ENCODE measurements around the gene DAZAP2.
"Not testable (repeated sequence)": the region's sequence is repeated elsewhere in the genome, so short reads cannot be mapped to it uniquely, and the experiment has no call there.

The DAZAP2 gene

DNA sequence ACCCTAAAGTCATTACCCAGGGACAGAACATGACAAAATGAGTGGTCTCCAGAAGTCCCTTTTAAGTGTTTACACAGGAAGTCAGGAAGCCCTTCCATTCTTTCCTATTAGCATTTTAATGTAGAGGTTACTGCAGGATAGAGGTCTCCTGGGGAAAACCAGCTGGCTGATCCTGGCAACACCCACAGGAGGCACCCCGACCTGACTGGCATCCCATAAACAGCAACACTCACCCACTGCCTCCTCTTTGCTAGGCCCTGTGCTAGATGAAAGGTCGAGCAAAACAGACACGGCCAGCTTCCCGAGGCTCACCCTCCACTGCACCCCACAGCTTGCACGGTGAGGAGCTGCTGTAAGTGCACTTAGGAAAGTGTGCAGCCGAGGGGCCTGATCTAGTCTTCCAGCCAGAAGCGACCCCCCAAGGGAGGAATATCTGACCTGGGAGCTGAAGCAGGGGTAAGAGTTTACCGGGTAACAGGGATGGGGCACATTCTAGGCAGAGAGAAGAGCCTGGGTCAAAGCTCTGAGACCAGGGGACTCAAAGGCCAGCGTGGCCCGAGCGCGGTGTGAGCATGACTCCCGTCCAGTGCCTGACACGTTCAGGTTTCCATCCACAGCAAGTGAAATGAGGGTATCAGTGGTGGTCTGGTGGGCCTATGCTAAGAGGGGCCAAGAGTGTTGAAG, 9.0 kb downstream of the DAZAP2 start:
- DNase-seq: no peak

- DNase-seq: no peak
These were observed 14.7 kb downstream of the DAZAP2 start for GRCh38 chr12:51253276-51253675.

- no peak for DNase-seq
These were observed 15.9 kb downstream of the DAZAP2 start for GRCh38 chr12:51254536-51254935.

GRCh38 chr12:51259600-51259999, 21.0 kb downstream of the DAZAP2 start:
- not testable (repeated sequence) for DNase-seq

DNA sequence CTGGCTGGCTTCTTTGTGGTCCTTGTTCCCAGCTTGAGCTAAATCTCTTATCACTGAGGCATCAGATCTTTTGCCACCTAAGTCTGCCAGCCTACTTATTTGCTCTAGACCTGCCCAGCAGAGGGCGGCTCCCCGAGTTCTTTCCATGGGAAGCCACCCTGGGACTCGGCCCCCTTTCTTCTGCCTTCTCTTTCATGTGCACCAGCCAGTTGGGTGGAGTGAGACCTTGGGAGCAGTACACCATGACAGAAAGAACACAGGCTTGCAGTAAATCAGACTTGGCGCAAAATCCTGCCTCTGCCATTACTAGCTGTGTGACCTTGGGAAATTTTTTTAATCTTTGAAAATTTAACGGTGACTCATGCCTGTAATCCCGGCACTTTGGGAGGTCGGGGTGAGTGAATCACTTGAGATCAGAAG, 24.1 kb downstream of the DAZAP2 start:
- peak in 1 of 2 experiments; percentile 13 for DNase-seq

- no peak for DNase-seq
These were observed 24.7 kb downstream of the DAZAP2 start for GRCh38 chr12:51263341-51263740.

DNA sequence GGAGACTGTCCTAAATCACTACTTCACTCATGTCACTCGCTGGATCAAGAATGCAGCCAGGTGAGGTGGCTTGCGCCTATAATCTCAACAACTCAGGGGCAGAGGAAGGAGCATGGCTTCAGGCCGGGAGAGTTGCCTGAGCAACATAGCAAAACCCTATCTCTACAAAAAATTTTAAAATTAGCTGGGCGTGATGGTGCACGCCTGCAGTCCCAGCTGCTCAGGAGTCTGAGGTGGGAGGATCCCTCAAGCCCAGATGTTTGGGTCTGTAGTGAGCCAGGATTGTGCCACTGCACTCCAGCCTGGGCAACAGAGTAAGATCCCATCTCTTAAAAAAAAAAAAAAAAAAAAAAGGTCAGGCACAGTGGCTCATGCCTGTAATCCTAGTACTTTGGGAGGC, 25.7 kb downstream of the DAZAP2 start:
- DNase-seq: no peak

DNA sequence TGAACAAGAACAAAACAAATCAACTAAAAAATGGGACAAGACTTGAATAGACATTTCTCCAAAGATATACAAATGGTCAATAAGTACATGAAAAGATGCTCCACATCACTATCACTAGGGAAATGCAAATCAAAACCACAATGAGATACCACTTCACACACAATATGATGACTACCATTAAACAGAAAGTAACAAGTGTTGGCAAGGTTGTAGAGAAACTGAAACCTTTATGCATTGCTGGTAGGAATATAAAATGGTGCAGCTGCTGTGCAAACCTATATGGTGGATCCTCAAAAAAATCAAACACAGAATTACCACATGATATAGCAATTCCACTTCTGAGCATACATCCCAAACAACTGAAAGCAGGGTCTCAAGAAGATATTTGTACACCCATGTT, 26.4 kb downstream of the DAZAP2 start:
- DNase-seq: no peak

- peak in 1 of 2 experiments; percentile 26 for DNase-seq
These were observed 30.8 kb downstream of the DAZAP2 start for GRCh38 chr12:51269174-51270066.

- DNase-seq: peak; percentile 24 to 58
These were observed 31.7 kb downstream of the DAZAP2 start, which contains the start of gene SMAGP for GRCh38 chr12:51270067-51270950. Gene SMAGP (minus strand): TSS chr12:51270415. CDS start chr12:51269278, 1,137 bp downstream.

- no peak for DNase-seq
These were observed 32.4 kb downstream of the DAZAP2 start for GRCh38 chr12:51270951-51271518.

- DNase-seq: not testable (repeated sequence)
These were observed 34.2 kb downstream of the DAZAP2 start for GRCh38 chr12:51272810-51273209.

DNA sequence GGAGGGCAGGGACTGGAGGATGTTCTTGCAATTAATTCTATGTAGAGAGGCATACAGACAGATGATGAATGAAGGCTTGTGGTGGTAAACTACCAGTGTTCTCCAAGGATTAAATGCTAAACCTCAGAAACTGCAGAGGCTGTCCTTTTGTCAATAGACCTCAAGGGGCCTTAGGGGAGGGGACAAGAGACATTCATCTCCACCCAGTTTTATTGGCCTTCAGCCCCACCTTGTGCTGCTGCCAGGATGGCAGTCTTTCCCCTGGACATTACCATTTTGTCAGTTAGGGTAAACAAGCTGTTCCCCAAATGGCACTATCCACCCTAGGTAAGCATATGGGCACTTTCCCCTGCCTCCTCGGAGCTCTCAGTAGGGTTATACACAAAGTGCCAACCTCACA, 36.5 kb downstream of the DAZAP2 start:
- DNase-seq: no peak

- no peak for DNase-seq
These were observed 42.7 kb downstream of the DAZAP2 start for GRCh38 chr12:51281202-51281924.

- no peak for DNase-seq
These were observed 47.2 kb downstream of the DAZAP2 start for GRCh38 chr12:51285843-51286242.

DNA sequence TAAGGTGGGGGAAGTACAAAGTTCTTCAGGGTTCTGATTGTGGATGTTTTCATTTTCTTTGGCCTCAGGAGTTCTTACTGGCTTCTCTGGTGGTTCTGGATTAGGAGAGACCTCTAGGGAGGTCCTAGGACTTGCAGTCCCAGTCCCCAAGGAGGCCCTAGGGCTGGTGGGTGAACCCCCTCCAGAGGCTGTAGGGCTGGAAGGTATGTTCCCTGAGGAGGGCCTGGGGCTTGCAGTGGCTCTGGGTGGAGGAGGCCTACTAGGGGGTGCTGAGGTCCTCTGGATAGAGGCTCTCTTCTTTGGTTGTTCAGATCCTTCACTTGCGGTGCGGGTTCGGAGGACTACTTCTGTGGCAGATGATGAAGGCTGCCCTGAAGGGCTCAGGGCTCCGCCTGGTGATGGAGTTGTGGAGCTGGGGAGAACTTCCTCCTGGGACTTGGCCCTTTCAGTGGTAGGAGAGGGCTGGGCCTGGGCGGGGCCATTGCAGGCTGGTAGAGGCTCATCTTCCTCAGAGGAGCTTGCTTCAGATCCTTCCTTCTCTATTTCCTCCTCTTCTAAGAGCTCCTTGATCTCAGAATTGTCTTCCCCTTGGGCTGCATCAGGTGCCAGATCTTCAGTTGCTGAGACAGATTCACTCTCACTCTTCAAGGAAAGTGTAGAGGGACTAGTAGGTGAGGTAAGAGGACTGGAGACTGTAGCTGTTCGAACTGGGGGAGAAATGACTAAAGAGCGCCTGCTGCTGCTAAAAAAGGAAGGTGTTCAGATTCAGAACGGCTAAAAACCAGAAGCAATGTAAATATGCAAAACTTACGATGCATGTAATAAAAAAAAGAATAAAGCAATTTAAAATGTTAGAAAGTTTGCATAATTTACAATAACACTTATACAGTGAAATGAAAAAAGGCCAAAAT, 53.2 kb downstream of the DAZAP2 start:
- DNase-seq: not testable (repeated sequence)
